ENCODE data around the gene RPS6KA3. TPM values are rescaled to one million over a fixed set of nuclear protein-coding genes. Genes with fewer than 3 reads are reported as not detected.
"Not testable (repeated sequence)": the region's sequence is repeated elsewhere in the genome, so short reads cannot be mapped to it uniquely, and the experiment has no call there.

The RPS6KA3 gene
- total RNA-seq, 1 donor from 2014 or later, result 33.6 TPM

- TF ChIP-seq, protein P1, sequence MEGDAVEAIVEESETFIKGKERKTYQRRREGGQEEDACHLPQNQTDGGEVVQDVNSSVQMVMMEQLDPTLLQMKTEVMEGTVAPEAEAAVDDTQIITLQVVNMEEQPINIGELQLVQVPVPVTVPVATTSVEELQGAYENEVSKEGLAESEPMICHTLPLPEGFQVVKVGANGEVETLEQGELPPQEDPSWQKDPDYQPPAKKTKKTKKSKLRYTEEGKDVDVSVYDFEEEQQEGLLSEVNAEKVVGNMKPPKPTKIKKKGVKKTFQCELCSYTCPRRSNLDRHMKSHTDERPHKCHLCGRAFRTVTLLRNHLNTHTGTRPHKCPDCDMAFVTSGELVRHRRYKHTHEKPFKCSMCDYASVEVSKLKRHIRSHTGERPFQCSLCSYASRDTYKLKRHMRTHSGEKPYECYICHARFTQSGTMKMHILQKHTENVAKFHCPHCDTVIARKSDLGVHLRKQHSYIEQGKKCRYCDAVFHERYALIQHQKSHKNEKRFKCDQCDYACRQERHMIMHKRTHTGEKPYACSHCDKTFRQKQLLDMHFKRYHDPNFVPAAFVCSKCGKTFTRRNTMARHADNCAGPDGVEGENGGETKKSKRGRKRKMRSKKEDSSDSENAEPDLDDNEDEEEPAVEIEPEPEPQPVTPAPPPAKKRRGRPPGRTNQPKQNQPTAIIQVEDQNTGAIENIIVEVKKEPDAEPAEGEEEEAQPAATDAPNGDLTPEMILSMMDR (IDR thresholded peaks at IDR 0.05; ENCODE audit: borderline replicate concordance), result peak; percentile 46
- H3K27me3 ChIP-seq (ENCODE audit: low read depth); H3K9me3 ChIP-seq (replicated peaks); H3K4me1 ChIP-seq; H3K4me3 ChIP-seq; H3K27ac ChIP-seq (replicated peaks); DNase-seq; intact Hi-C loops (cut with micrococcal nuclease): not testable (repeated sequence)
- peaks cover 28% of the 10 kb centered on the region for H3K36me3 ChIP-seq
Observed at GRCh38 chrX:20127440-20127839, 139.3 kb downstream of the RPS6KA3 start.

GRCh38 chrX:20126833-20127232 is 139.9 kb downstream of the RPS6KA3 start:
- H3K27me3 ChIP-seq (ENCODE audit: low read depth); intact Hi-C loops (cut with micrococcal nuclease); H3K27ac ChIP-seq (replicated peaks); H3K9me3 ChIP-seq (replicated peaks); H3K4me3 ChIP-seq; H3K4me1 ChIP-seq; DNase-seq: not testable (repeated sequence)
- H3K36me3 ChIP-seq, result peaks cover 28% of the 10 kb centered on the region

- Histone ChIP-seq H3K36me3 (peaks cover 10% of the 10 kb centered on the region), H3K9me3 (replicated peaks) (no peaks in the 10 kb centered on the region), H3K27me3 (ENCODE audit: low read depth) (no peaks in the 10 kb centered on the region), H3K27ac (replicated peaks) (no peak overlapping the region), H3K4me3 (no peak overlapping the region), H3K4me1 (no peaks in the 10 kb centered on the region)
- DNase-seq, result no peak
- intact Hi-C loops (cut with micrococcal nuclease), result no loop called here
- TF ChIP-seq, protein P1 (IDR thresholded peaks at IDR 0.05; ENCODE audit: borderline replicate concordance), result no peak
Observed at GRCh38 chrX:20124964-20125363, 141.7 kb downstream of the RPS6KA3 start.

DNA sequence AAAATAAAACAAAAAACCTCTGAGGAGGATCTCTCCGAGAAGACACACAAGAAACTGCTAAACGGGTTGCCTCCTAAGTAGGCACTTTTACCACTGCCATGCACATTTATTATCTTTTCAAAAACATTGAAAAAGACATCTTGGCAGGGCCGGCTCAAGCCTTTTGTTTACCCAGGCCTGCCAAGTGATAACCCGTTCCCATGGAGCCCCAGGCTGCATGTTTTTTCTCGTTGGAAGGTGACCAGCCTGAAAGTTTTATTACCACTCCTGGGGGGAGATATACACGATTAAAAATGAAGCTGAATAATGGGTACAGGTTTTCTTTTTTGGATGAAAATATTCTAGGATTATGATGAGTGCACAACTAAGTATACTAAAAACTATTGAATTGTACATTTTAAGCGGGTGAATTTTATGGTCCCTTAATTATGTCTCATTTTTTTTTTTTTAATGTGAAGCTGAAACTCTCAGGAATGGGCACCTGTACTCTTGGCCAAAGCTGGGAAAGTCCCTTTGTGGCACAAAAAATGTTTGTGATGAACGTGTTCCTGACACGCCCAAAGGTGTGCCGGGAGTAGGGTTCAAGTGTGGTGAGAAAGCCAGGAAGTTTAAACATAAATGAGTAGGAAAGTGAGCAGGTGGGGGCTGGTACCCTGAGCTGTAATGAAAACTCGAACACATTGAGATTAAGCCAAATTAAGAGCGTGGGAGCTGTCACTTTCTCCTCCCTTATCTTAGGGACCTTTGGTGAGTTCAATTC is 148.5 kb downstream of the RPS6KA3 start:
- intact Hi-C loops (cut with micrococcal nuclease), result no loop called here
- TF ChIP-seq, protein P1 (IDR thresholded peaks at IDR 0.05; ENCODE audit: borderline replicate concordance), result no peak
- Histone ChIP-seq H3K4me3 (no peak overlapping the region), H3K36me3 (no peaks in the 10 kb centered on the region), H3K4me1 (peaks cover 3% of the 10 kb centered on the region), H3K9me3 (replicated peaks) (no peaks in the 10 kb centered on the region), H3K27me3 (ENCODE audit: low read depth) (peaks cover 18% of the 10 kb centered on the region), H3K27ac (replicated peaks) (no peak overlapping the region)
- DNase-seq, result no peak

DNA sequence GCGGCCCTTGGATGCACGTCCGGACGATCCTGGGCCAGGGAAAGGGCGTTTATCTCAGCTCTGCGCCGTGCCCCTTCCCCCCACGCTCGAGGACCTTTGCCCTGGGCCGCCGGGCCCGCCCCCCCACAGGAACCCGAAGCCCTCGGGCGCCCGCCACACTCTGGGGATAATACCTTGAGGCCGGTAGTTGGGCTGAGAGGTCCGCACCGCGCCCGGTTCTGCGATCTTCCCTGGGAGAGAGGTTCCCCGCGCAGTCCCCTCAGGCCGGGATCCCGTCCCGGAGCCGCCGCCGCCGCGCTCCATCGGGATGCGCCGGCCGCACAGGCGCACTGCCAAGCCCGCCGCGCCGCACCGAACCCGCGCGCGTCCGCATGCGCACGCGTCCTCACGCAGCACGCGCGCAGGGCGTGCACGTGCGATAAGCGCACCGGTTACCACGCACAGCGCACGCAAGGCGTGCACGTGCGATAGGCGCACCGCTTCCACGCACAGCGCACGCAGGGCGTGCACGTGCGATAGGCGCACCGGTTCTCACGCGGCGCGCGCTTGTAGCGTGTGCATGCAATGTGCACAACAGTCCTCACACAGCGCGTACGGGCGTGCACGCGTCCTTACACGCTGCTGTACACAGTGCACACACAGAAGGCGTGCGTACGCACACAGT is 150.0 kb downstream of the RPS6KA3 start, which contains the start of gene MAP7D2:
TSS of gene MAP7D2 (minus strand) at position 331 of the 664 bp plus-strand sequence. CDS start at position 303, 28 bp downstream.
- no peak for DNase-seq
- Histone ChIP-seq H3K9me3 (replicated peaks) (no peaks in the 10 kb centered on the region), H3K4me1 (peaks cover 3% of the 10 kb centered on the region), H3K36me3 (no peaks in the 10 kb centered on the region), H3K27me3 (ENCODE audit: low read depth) (peaks cover 18% of the 10 kb centered on the region), H3K4me3 (peak within 1 kb of the TSS; percentile 58), H3K27ac (replicated peaks) (no peak within 1 kb of the TSS)
- intact Hi-C loops (cut with micrococcal nuclease), result no loop called here
- TF ChIP-seq, protein P1 (IDR thresholded peaks at IDR 0.05; ENCODE audit: borderline replicate concordance), result no peak

GRCh38 chrX:20116087-20116576 is 150.6 kb downstream of the RPS6KA3 start:
- DNase-seq, result no peak
- intact Hi-C loops (cut with micrococcal nuclease), result no loop called here

More at GRCh38 chrX:20116087-20116576, 150.6 kb downstream of the RPS6KA3 start:
- Histone ChIP-seq H3K27ac (replicated peaks) (no peak overlapping the region), H3K4me1 (peaks cover 3% of the 10 kb centered on the region), H3K27me3 (ENCODE audit: low read depth) (peaks cover 18% of the 10 kb centered on the region), H3K4me3 (peak overlapping the region; percentile 58), H3K9me3 (replicated peaks) (no peaks in the 10 kb centered on the region), H3K36me3 (no peaks in the 10 kb centered on the region)
- TF ChIP-seq, protein P1 (IDR thresholded peaks at IDR 0.05; ENCODE audit: borderline replicate concordance), result no peak
